Measurements from ENCODE around the gene EFHC1.

Gene EFHC1

DNA sequence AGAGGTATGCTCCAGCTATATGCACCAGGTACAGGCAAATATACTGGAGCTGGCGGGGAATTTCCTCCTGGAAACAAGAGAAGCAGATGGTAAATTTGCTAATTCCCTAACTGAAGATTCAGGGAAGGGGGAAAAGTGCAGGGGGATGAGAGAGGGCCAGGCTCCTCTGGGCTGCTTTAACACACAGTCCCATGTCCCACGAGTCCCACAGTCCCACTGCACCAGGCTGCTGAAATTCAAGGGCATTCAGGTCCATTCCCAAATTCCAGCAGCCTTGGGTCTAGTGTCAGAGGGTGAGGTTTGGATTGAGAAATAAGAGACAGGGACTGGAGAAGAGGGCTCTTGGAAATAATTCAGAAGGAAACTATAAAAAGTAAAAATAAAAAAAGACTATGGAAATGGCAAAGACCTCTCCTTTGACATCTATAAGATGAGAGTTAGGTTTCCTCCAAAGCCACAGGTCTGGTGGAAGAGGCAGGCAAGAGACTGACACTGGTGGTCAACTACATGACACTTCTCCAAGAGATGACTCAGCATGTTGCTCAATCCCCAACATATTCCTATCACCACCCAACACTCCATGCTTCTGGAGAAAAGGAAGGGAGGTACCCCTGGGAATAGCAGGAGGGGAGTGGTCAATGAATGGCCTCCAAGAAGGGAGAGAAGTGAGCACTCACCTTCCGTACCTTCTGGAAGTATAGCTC, 87.6 kb downstream of the EFHC1 start:
- WGBS, 2 donors (ENCODE audit: extremely low coverage in 2 of 2, insufficient read length in 2 of 2, insufficient replicate concordance in 1 of 2) = no CpG with 5 or more reads among the region's 3 CpGs

DNA sequence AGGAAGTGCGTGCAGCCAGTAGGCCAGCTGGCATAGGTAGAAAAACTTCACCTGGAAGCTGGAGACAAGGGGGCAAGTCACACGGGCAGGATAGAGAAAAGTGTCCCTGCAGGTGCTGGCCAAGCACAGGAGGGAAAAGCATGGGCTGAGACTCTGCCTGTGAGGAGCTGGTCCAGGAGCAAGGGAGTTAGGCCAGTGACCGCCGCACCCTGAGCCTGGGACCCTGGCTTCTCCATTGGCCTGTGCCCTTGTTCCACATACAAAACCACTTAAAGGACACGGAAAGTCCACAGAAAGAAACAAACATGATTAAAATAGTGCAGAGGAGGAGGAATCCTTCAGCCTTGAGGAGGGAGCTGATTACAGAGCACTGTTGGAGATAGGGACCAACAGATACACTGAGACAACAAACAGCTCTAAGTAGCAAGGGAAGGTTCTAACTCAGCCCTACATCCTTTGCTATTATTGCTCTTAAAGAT, 88.2 kb downstream of the EFHC1 start:
- Histone ChIP-seq H3K14ac (ENCODE audit: low read length) (no peak overlapping the region), H3K4me3 (ENCODE audit: low read length in 2 of 2) (no peak overlapping the region), H2BK15ac (ENCODE audit: low read length) (no peak overlapping the region), H3K9ac (ENCODE audit: low read depth, low read length, poor library complexity) (no peak overlapping the region), H3K23ac (ENCODE audit: low read depth, low read length, poor library complexity) (no peak overlapping the region), H3K79me1 (ENCODE audit: low read depth, low read length) (peaks cover 2% of the 10 kb centered on the region), H4K91ac (ENCODE audit: low read depth, low read length, poor library complexity) (no peak overlapping the region), H2BK120ac (ENCODE audit: low read depth, low read length) (no peak overlapping the region), H4K8ac (ENCODE audit: low read depth, low read length) (no peak overlapping the region), H2AK5ac (ENCODE audit: low read depth, low read length) (no peak overlapping the region), H3K4me2 (ENCODE audit: insufficient read depth, low read length, poor library complexity, severe bottlenecking) (no peak overlapping the region), H3K4ac (ENCODE audit: low read length) (no peak overlapping the region), H2BK5ac (ENCODE audit: low read length) (no peak overlapping the region), H2AFZ (ENCODE audit: low read length) (no peak overlapping the region), H3K36me3 (replicated peaks in 1 of 2; ENCODE audit: control insufficient read depth in 2 of 2, insufficient read depth in 2 of 2, low read length in 2 of 2) (peaks cover 28 to 86% of the 10 kb centered on the region in 2 donors), H3K4me1 (ENCODE audit: control insufficient read depth in 2 of 2, insufficient read depth in 1 of 2, low read depth in 1 of 2, low read length in 2 of 2) (peaks cover 0 to 7% of the 10 kb centered on the region in 2 donors), H3K27me3 (ENCODE audit: control insufficient read depth in 3 of 3, insufficient read depth in 3 of 3, low read depth in 1 of 3, low read length in 3 of 3) (no peaks in the 10 kb centered on the region), H2BK12ac (ENCODE audit: low read length) (no peak overlapping the region), H3K27ac (replicated peaks; ENCODE audit: low read length) (no peak overlapping the region), H3K18ac (ENCODE audit: low read length) (no peak overlapping the region), H3K9me3 (replicated peaks in 1 of 2; ENCODE audit: control insufficient read depth in 2 of 2, insufficient read depth in 1 of 2, low read depth in 1 of 2, low read length in 2 of 2) (no peaks in the 10 kb centered on the region)
- DNase-seq (ENCODE audit: low spot score) = no peak
- no CpG with 5 or more reads among the region's 5 CpGs for WGBS, 2 donors (ENCODE audit: extremely low coverage in 2 of 2, insufficient read length in 2 of 2, insufficient replicate concordance in 1 of 2)

More for the DNA sequence above, 87.6 kb downstream of the EFHC1 start:
- no peak overlapping the region for H3K4me3 ChIP-seq (ENCODE audit: low read length in 2 of 2)
- H2AK5ac ChIP-seq (ENCODE audit: low read depth, low read length) = no peak overlapping the region
- peaks cover 28 to 86% of the 10 kb centered on the region in 2 donors for H3K36me3 ChIP-seq (replicated peaks in 1 of 2; ENCODE audit: control insufficient read depth in 2 of 2, insufficient read depth in 2 of 2, low read length in 2 of 2)
- H2BK12ac ChIP-seq (ENCODE audit: low read length) = no peak overlapping the region
- H2BK15ac ChIP-seq (ENCODE audit: low read length) = no peak overlapping the region
- no peak overlapping the region for H3K14ac ChIP-seq (ENCODE audit: low read length)
- H3K4me2 ChIP-seq (ENCODE audit: insufficient read depth, low read length, poor library complexity, severe bottlenecking) = no peak overlapping the region
- H3K18ac ChIP-seq (ENCODE audit: low read length) = no peak overlapping the region
- H3K27me3 ChIP-seq (ENCODE audit: control insufficient read depth in 3 of 3, insufficient read depth in 3 of 3, low read depth in 1 of 3, low read length in 3 of 3) = no peaks in the 10 kb centered on the region
- peaks cover 2% of the 10 kb centered on the region for H3K79me1 ChIP-seq (ENCODE audit: low read depth, low read length)
- no peaks in the 10 kb centered on the region for H3K9me3 ChIP-seq (replicated peaks in 1 of 2; ENCODE audit: control insufficient read depth in 2 of 2, insufficient read depth in 1 of 2, low read depth in 1 of 2, low read length in 2 of 2)
- no peak overlapping the region for H3K9ac ChIP-seq (ENCODE audit: low read depth, low read length, poor library complexity)
- no peak for DNase-seq (ENCODE audit: low spot score)
- H4K8ac ChIP-seq (ENCODE audit: low read depth, low read length) = no peak overlapping the region
- H2AFZ ChIP-seq (ENCODE audit: low read length) = no peak overlapping the region
- H2BK120ac ChIP-seq (ENCODE audit: low read depth, low read length) = no peak overlapping the region
- H2BK5ac ChIP-seq (ENCODE audit: low read length) = no peak overlapping the region
- peaks cover 0 to 7% of the 10 kb centered on the region in 2 donors for H3K4me1 ChIP-seq (ENCODE audit: control insufficient read depth in 2 of 2, insufficient read depth in 1 of 2, low read depth in 1 of 2, low read length in 2 of 2)
- no peak overlapping the region for H3K27ac ChIP-seq (replicated peaks; ENCODE audit: low read length)
- H3K23ac ChIP-seq (ENCODE audit: low read depth, low read length, poor library complexity) = no peak overlapping the region
- H4K91ac ChIP-seq (ENCODE audit: low read depth, low read length, poor library complexity) = no peak overlapping the region
- no peak overlapping the region for H3K4ac ChIP-seq (ENCODE audit: low read length)

DNA sequence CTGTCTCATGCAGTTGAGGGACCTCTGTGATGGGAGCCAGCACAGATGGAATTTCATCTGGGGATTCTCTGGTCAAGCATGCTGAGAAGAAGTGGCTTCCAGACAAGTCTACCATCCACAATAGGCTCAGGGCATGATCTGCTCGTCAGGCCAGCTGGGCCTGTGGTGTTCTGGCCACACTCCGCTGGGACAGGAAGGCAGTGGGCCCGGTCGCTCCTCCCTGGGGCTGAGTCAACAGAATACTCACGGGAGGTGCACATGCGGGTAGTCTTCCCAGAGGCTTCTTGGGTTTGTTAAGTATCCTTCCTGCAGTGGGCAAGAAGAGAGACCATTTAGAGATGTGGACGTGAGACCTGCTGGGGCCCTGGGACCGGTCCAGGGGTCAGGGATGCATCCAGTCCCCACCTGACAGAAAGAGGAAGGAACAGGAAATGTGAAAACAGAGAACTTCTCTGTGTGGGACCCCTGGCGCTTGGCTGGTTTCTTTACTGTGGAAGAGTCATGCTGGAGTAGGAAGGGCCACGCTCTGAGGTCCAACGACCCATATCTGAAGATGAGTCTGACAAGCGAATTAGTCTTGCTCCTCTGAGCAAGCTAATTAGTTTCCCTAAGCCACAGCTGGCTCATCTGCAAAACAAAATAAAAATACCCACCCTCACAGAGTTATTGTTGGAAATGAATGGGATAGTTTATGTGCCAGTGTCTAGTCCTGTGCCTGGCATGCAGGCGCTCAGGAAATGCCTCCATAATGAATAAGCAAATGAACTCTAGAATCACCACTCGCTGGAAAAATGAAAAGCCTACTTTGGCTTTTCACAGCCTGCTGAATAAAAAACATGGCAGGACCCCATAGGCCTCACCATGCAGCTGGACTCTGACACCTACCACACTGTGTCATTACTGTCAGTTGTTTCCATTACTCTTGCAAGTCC, 89.4 kb downstream of the EFHC1 start:
- no CpG with 5 or more reads among the region's 14 CpGs for WGBS, 2 donors (ENCODE audit: extremely low coverage in 2 of 2, insufficient read length in 2 of 2, insufficient replicate concordance in 1 of 2)
- no peak for DNase-seq (ENCODE audit: low spot score)

DNA sequence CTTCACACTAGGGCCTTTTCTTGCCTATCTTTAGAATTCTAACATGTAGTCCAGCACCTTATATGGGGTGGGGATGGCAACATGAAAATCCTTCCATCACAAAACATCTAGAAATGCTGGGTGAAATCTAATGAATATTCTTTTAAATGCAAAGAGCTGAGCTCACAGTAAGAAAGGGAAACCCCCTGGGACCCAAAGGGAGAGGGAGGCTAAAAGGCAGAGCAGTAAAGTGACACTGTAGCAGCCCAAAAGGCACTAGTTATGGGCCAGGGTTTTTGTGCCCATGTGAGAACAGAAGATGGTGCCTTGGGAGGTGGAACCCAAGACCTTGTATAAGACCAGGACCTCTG, 90.0 kb downstream of the EFHC1 start:
- Histone ChIP-seq H2BK5ac (ENCODE audit: low read length) (no peak overlapping the region), H3K27ac (replicated peaks; ENCODE audit: low read length) (no peak overlapping the region), H2BK12ac (ENCODE audit: low read length) (no peak overlapping the region), H3K18ac (ENCODE audit: low read length) (no peak overlapping the region), H2BK120ac (ENCODE audit: low read depth, low read length) (no peak overlapping the region), H3K4ac (ENCODE audit: low read length) (no peak overlapping the region), H3K23ac (ENCODE audit: low read depth, low read length, poor library complexity) (no peak overlapping the region), H4K8ac (ENCODE audit: low read depth, low read length) (no peak overlapping the region), H3K4me1 (ENCODE audit: control insufficient read depth in 2 of 2, insufficient read depth in 1 of 2, low read depth in 1 of 2, low read length in 2 of 2) (peaks cover 6 to 10% of the 10 kb centered on the region in 2 donors), H3K9me3 (replicated peaks in 1 of 2; ENCODE audit: control insufficient read depth in 2 of 2, insufficient read depth in 1 of 2, low read depth in 1 of 2, low read length in 2 of 2) (no peaks in the 10 kb centered on the region), H3K9ac (ENCODE audit: low read depth, low read length, poor library complexity) (no peak overlapping the region), H2AFZ (ENCODE audit: low read length) (no peak overlapping the region), H2AK5ac (ENCODE audit: low read depth, low read length) (no peak overlapping the region), H2BK15ac (ENCODE audit: low read length) (no peak overlapping the region), H3K4me3 (ENCODE audit: low read length in 2 of 2) (no peak overlapping the region), H3K4me2 (ENCODE audit: insufficient read depth, low read length, poor library complexity, severe bottlenecking) (no peak overlapping the region), H3K79me1 (ENCODE audit: low read depth, low read length) (no peaks in the 10 kb centered on the region), H3K27me3 (ENCODE audit: control insufficient read depth in 3 of 3, insufficient read depth in 3 of 3, low read depth in 1 of 3, low read length in 3 of 3) (no peaks in the 10 kb centered on the region), H4K91ac (ENCODE audit: low read depth, low read length, poor library complexity) (no peak overlapping the region), H3K36me3 (replicated peaks in 1 of 2; ENCODE audit: control insufficient read depth in 2 of 2, insufficient read depth in 2 of 2, low read length in 2 of 2) (peaks cover 27 to 86% of the 10 kb centered on the region in 2 donors), H3K14ac (ENCODE audit: low read length) (no peak overlapping the region)
- no peak for DNase-seq (ENCODE audit: low spot score)

More for the DNA sequence above, 89.4 kb downstream of the EFHC1 start:
- Histone ChIP-seq H3K27me3 (ENCODE audit: control insufficient read depth in 3 of 3, insufficient read depth in 3 of 3, low read depth in 1 of 3, low read length in 3 of 3) (no peaks in the 10 kb centered on the region), H3K36me3 (replicated peaks in 1 of 2; ENCODE audit: control insufficient read depth in 2 of 2, insufficient read depth in 2 of 2, low read length in 2 of 2) (peaks cover 27 to 86% of the 10 kb centered on the region in 2 donors), H3K9me3 (replicated peaks in 1 of 2; ENCODE audit: control insufficient read depth in 2 of 2, insufficient read depth in 1 of 2, low read depth in 1 of 2, low read length in 2 of 2) (no peaks in the 10 kb centered on the region), H3K4me2 (ENCODE audit: insufficient read depth, low read length, poor library complexity, severe bottlenecking) (no peak overlapping the region), H3K18ac (ENCODE audit: low read length) (no peak overlapping the region), H2BK120ac (ENCODE audit: low read depth, low read length) (no peak overlapping the region), H3K14ac (ENCODE audit: low read length) (no peak overlapping the region), H2BK5ac (ENCODE audit: low read length) (no peak overlapping the region), H3K79me1 (ENCODE audit: low read depth, low read length) (peaks cover under 1% of the 10 kb centered on the region), H3K9ac (ENCODE audit: low read depth, low read length, poor library complexity) (no peak overlapping the region), H3K27ac (replicated peaks; ENCODE audit: low read length) (no peak overlapping the region), H4K8ac (ENCODE audit: low read depth, low read length) (no peak overlapping the region), H3K4me1 (ENCODE audit: control insufficient read depth in 2 of 2, insufficient read depth in 1 of 2, low read depth in 1 of 2, low read length in 2 of 2) (peaks cover 4 to 6% of the 10 kb centered on the region in 2 donors), H3K4me3 (ENCODE audit: low read length in 2 of 2) (no peak overlapping the region), H3K4ac (ENCODE audit: low read length) (no peak overlapping the region), H3K23ac (ENCODE audit: low read depth, low read length, poor library complexity) (no peak overlapping the region), H2BK15ac (ENCODE audit: low read length) (no peak overlapping the region), H2BK12ac (ENCODE audit: low read length) (no peak overlapping the region), H4K91ac (ENCODE audit: low read depth, low read length, poor library complexity) (no peak overlapping the region), H2AK5ac (ENCODE audit: low read depth, low read length) (no peak overlapping the region), H2AFZ (ENCODE audit: low read length) (no peak overlapping the region)
